ENCODE results near the gene GRHL3. TPM values are rescaled to one million over a fixed set of nuclear protein-coding genes. Genes with fewer than 3 reads are reported as not detected.

The GRHL3 gene
- total RNA-seq, 1 donor from 2014 or later: 0.80 TPM

DNA sequence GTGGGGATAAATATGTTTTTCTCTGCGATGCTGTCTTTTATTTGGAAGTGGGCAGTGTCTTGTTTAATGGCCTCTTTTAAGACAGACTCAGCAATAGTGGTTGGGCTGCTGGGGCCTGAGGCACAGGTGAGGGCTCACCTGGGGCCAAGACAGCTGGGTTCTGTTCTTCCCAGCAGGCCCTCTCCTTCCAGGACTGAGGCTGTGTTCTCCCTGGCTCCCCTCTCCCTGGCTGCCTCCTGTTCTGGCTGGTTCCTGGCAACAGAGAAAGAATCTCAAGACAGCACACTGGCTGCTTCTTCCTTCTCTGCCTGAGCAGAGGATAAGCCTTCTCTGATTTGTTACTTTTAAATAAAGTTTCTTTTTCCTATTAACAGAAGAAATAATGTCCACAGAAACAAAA, 7.4 kb upstream of the GRHL3 start:
- Histone ChIP-seq H3K27me3 (ENCODE audit: low read depth) (no peaks in the 10 kb centered on the region), H3K36me3 (no peaks in the 10 kb centered on the region), H3K27ac (no peak overlapping the region), H3K9me3 (no peaks in the 10 kb centered on the region), H3K4me1 (no peaks in the 10 kb centered on the region), H3K4me3 (no peak overlapping the region)
- DNase-seq (no peak), ATAC-seq (no peak)
- TF ChIP-seq, protein P1, sequence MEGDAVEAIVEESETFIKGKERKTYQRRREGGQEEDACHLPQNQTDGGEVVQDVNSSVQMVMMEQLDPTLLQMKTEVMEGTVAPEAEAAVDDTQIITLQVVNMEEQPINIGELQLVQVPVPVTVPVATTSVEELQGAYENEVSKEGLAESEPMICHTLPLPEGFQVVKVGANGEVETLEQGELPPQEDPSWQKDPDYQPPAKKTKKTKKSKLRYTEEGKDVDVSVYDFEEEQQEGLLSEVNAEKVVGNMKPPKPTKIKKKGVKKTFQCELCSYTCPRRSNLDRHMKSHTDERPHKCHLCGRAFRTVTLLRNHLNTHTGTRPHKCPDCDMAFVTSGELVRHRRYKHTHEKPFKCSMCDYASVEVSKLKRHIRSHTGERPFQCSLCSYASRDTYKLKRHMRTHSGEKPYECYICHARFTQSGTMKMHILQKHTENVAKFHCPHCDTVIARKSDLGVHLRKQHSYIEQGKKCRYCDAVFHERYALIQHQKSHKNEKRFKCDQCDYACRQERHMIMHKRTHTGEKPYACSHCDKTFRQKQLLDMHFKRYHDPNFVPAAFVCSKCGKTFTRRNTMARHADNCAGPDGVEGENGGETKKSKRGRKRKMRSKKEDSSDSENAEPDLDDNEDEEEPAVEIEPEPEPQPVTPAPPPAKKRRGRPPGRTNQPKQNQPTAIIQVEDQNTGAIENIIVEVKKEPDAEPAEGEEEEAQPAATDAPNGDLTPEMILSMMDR (IDR thresholded peaks at IDR 0.05): no peak
- intact Hi-C loops (cut with DNase I): no loop called here

DNA sequence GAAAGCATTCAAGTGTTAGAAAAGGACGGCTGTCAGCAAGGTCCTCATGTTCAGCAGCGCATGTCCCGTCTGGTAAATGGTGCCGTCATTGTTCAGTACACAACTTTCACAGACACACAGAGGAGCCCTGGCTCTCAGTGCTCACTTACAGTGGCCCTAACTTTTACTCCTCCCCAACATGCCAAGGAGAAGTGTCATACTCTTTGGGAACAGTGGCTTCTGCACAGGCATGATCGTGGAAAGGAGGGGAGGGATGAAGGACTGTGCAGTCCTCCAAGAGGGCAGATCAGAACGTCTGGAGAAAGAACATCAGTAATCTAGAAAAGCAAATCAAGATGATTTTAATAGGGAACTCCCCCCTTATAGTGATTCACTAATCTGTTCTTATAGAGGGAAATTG, 3.8 kb upstream of the GRHL3 start:
- intact Hi-C loops (cut with DNase I): no loop called here
- no peak for DNase-seq
- H3K4me1 ChIP-seq: peaks cover 16% of the 10 kb centered on the region
- TF ChIP-seq, protein P1 (IDR thresholded peaks at IDR 0.05): no peak
- no peaks in the 10 kb centered on the region for H3K9me3 ChIP-seq
- peaks cover 19% of the 10 kb centered on the region for H3K27me3 ChIP-seq (ENCODE audit: low read depth)
- no peak overlapping the region for H3K4me3 ChIP-seq
- no peak overlapping the region for H3K27ac ChIP-seq
- H3K36me3 ChIP-seq: no peaks in the 10 kb centered on the region
- ATAC-seq: no peak

DNA sequence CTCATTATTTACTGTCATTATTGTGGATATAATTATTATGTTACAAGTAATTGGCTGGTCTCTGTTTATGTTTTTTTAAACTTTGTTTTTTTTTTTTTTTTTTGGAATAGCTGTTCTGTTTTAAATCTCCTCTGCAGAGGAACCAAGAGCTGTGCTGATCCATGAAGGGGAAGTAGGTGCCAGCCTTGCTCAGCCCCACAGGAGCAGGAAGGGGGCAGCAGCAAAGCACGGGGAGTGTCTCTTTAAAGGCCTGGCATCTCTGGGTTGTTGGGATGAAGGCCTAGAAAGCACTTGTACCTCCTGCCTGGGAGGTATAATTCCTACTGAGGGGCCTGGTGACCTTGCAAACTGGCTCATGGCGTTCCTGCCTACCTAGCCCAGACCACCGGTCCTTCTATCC, 2.5 kb upstream of the GRHL3 start:
- no peak overlapping the region for H3K27ac ChIP-seq
- peaks cover 22% of the 10 kb centered on the region for H3K27me3 ChIP-seq (ENCODE audit: low read depth)
- no peaks in the 10 kb centered on the region for H3K9me3 ChIP-seq
- no peaks in the 10 kb centered on the region for H3K36me3 ChIP-seq
- H3K4me1 ChIP-seq: peaks cover 21% of the 10 kb centered on the region
- ATAC-seq: no peak
- TF ChIP-seq, protein P1 (IDR thresholded peaks at IDR 0.05): no peak
- intact Hi-C loops (cut with DNase I): no loop called here
- DNase-seq: no peak
- no peak overlapping the region for H3K4me3 ChIP-seq

DNA sequence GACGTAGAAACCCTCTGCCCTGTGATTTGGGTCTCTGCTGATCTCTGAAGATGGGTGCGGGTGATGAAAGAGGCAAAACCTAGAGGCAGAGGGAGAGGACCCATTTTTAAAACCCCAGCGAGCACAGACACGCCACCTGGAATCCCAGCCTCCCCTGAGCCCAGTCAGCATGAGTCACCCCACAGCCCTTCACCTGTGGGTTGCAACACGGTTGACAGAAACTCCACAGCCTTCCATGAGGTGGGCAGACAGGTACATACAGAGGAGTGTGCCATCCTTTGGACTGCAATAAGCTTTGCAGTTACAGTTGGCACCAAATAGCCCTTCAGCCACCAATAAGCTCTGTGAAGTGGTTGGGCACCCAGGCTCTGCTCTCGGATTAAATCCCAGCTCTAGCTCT, 2.1 kb upstream of the GRHL3 start:
- DNase-seq (no peak), ATAC-seq (no peak)
- no peaks in the 10 kb centered on the region for H3K9me3 ChIP-seq
- no peak overlapping the region for H3K4me3 ChIP-seq
- H3K36me3 ChIP-seq: no peaks in the 10 kb centered on the region
- H3K27ac ChIP-seq: no peak overlapping the region
- H3K27me3 ChIP-seq (ENCODE audit: low read depth): peaks cover 26% of the 10 kb centered on the region
- H3K4me1 ChIP-seq: peaks cover 25% of the 10 kb centered on the region
- TF ChIP-seq, protein P1 (IDR thresholded peaks at IDR 0.05): no peak
- intact Hi-C loops (cut with DNase I): no loop called here

GRCh38 chr1:24317956-24318614, 1.1 kb upstream of the GRHL3 start:
- peaks cover 32% of the 10 kb centered on the region for H3K27me3 ChIP-seq (ENCODE audit: low read depth)
- DNase-seq (no peak), ATAC-seq (no peak)
- no peaks in the 10 kb centered on the region for H3K9me3 ChIP-seq
- no peak overlapping the region for H3K4me3 ChIP-seq
- H3K36me3 ChIP-seq: no peaks in the 10 kb centered on the region
- peaks cover 29% of the 10 kb centered on the region for H3K4me1 ChIP-seq
- H3K27ac ChIP-seq: no peak overlapping the region
- TF ChIP-seq, protein P1 (IDR thresholded peaks at IDR 0.05): no peak
- intact Hi-C loops (cut with DNase I): no loop called here

Measured in lower lobe of right lung (tissue), 2 donors.